Measurements from ENCODE around the gene TTC27.

TTC27 gene

GRCh38 chr2:32732120-32732519 is 104.3 kb downstream of the TTC27 start:
- Histone ChIP-seq H3K4me3 (no peak overlapping the region), H3K27me3 (no peaks in the 10 kb centered on the region), H3K4me1 (no peaks in the 10 kb centered on the region), H3K9me3 (no peaks in the 10 kb centered on the region), H3K36me3 (peaks cover 0 to 5% (median 0%) of the 10 kb centered on the region in 3 donors), H3K27ac (no peak overlapping the region)
- TF ChIP-seq CTCF (IDR thresholded peaks at IDR 0.05): no peak
- DNase-seq: no peak
- intact Hi-C loops (cut with DNase I; ENCODE audit: low total_unique reads): no loop called here

GRCh38 chr2:32732912-32733472 is 105.1 kb downstream of the TTC27 start:
- no peak overlapping the region for H3K27ac ChIP-seq
- no peaks in the 10 kb centered on the region for H3K27me3 ChIP-seq
- DNase-seq: no peak
- peaks cover 0 to 10% (median 5%) of the 10 kb centered on the region in 3 donors for H3K36me3 ChIP-seq
- no peak for TF ChIP-seq CTCF (IDR thresholded peaks at IDR 0.05)
- no peaks in the 10 kb centered on the region for H3K4me1 ChIP-seq
- intact Hi-C loops (cut with DNase I; ENCODE audit: low total_unique reads): no loop called here
- no peaks in the 10 kb centered on the region for H3K9me3 ChIP-seq
- no peak overlapping the region for H3K4me3 ChIP-seq

GRCh38 chr2:32735348-32735747 is 107.5 kb downstream of the TTC27 start:
- TF ChIP-seq CTCF (IDR thresholded peaks at IDR 0.05): no peak
- no peak for DNase-seq
- peaks cover 0 to 11% (median 2%) of the 10 kb centered on the region in 4 donors for H3K4me1 ChIP-seq
- no peaks in the 10 kb centered on the region for H3K9me3 ChIP-seq
- no peak overlapping the region for H3K4me3 ChIP-seq
- H3K36me3 ChIP-seq: peaks cover 0 to 11% (median 6%) of the 10 kb centered on the region in 3 donors
- intact Hi-C loops (cut with DNase I; ENCODE audit: low total_unique reads): no loop called here
- H3K27ac ChIP-seq: no peak overlapping the region
- no peaks in the 10 kb centered on the region for H3K27me3 ChIP-seq

GRCh38 chr2:32738939-32739338 is 111.1 kb downstream of the TTC27 start:
- intact Hi-C loops (cut with DNase I; ENCODE audit: low total_unique reads): no loop called here
- Histone ChIP-seq H3K27me3 (no peaks in the 10 kb centered on the region), H3K9me3 (no peaks in the 10 kb centered on the region), H3K36me3 (peaks cover 0 to 10% (median 6%) of the 10 kb centered on the region in 3 donors), H3K4me3 (no peak overlapping the region), H3K27ac (no peak overlapping the region), H3K4me1 (peaks cover 0 to 11% (median 2%) of the 10 kb centered on the region in 4 donors)
- TF ChIP-seq CTCF (IDR thresholded peaks at IDR 0.05): no peak
- DNase-seq: no peak

GRCh38 chr2:32739664-32740063 is 111.8 kb downstream of the TTC27 start:
- TF ChIP-seq CTCF (IDR thresholded peaks at IDR 0.05): no peak
- H3K4me3 ChIP-seq: no peak overlapping the region
- DNase-seq: no peak
- H3K27me3 ChIP-seq: no peaks in the 10 kb centered on the region
- peaks cover 0 to 6% (median 6%) of the 10 kb centered on the region in 3 donors for H3K36me3 ChIP-seq
- peaks cover 0 to 11% (median 2%) of the 10 kb centered on the region in 4 donors for H3K4me1 ChIP-seq
- no peak overlapping the region for H3K27ac ChIP-seq
- intact Hi-C loops (cut with DNase I; ENCODE audit: low total_unique reads): no loop called here
- H3K9me3 ChIP-seq: no peaks in the 10 kb centered on the region

DNA sequence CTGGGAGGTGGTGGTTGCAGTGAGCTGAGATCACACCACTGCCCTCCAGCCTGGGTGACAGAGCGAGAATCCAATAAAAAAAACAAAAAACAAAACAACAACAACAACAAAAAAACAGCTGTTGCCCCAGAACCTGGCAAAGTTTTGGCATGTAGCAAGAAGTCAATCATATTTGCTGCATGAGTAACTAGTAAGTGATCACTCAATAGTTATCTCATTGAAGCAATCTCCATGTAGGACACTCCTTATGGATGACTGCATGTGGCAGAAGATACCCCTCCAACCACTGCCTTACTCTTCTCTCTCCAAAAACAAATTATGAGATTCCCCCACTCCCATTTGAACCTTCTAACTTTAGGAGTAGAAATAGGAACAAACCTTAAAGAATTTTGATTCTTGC is 113.7 kb downstream of the TTC27 start:
- Histone ChIP-seq H3K4me3 (no peak overlapping the region), H3K27ac (no peak overlapping the region), H3K4me1 (peaks cover 0 to 18% (median 2%) of the 10 kb centered on the region in 4 donors), H3K36me3 (peaks cover 0 to 6% (median 6%) of the 10 kb centered on the region in 3 donors), H3K27me3 (no peaks in the 10 kb centered on the region), H3K9me3 (no peaks in the 10 kb centered on the region)
- intact Hi-C loops (cut with DNase I; ENCODE audit: low total_unique reads): no loop called here
- DNase-seq: no peak
- no peak for TF ChIP-seq CTCF (IDR thresholded peaks at IDR 0.05)

All from tibial artery (tissue), 4 donors.